ENCODE measurements around the gene RAB3IL1. TPM values are rescaled to one million over a fixed set of nuclear protein-coding genes. Genes with fewer than 3 reads are reported as not detected.

The RAB3IL1 gene
- total and polyA plus RNA-seq, 9 of the 15 experiments (the other 6 are each of a cell fraction or from before 2014, with no cell fraction given): 0.15 to 42.6 (median 15.5) TPM

DNA sequence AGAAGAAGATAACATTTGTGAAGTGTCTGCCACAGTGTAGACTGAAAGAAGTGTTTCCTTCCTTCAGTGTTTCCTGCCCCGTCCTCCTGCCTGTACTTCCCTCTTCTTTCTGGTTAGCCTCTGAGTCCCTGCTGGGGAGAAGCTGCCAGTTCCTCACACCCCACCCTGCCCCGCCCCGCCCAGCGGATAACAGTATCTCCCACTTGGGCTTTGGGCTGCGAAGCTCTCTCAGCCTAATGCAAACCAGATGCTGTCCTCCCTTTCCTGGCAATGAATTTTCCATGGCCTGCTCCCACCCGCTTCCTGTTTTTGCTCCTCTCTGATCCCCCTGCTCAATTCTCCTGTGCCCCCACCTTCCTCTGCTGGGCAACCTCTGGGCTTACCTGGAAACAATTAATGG lies 5.2 kb upstream of the RAB3IL1 start (continued):
- TF ChIP-seq, protein P1, sequence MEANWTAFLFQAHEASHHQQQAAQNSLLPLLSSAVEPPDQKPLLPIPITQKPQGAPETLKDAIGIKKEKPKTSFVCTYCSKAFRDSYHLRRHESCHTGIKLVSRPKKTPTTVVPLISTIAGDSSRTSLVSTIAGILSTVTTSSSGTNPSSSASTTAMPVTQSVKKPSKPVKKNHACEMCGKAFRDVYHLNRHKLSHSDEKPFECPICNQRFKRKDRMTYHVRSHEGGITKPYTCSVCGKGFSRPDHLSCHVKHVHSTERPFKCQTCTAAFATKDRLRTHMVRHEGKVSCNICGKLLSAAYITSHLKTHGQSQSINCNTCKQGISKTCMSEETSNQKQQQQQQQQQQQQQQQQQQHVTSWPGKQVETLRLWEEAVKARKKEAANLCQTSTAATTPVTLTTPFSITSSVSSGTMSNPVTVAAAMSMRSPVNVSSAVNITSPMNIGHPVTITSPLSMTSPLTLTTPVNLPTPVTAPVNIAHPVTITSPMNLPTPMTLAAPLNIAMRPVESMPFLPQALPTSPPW (CRISPR knock-in tag; IDR thresholded peaks at IDR 0.05): peak; percentile 68
- TF ChIP-seq ZNF668 (CRISPR knock-in tag; IDR thresholded peaks at IDR 0.05) (no peak), SRF (CRISPR knock-in tag; IDR thresholded peaks at IDR 0.05) (no peak), POLR3G (IDR thresholded peaks at IDR 0.05; ENCODE audit: extremely low read depth, insufficient read length, insufficient replicate concordance) (no peak), POLR3A (IDR thresholded peaks at IDR 0.05; ENCODE audit: borderline replicate concordance, extremely low read depth, insufficient read depth, insufficient read length) (no peak), ZFP36 (IDR thresholded peaks at IDR 0.05; ENCODE audit: low read depth, low read length, partially characterized antibody) (no peak), BCL6 (CRISPR knock-in tag; IDR thresholded peaks at IDR 0.05) (no peak), KLF10 (CRISPR knock-in tag; IDR thresholded peaks at IDR 0.05) (no peak), RFX1 (IDR thresholded peaks at IDR 0.05) (no peak), SP2 (IDR thresholded peaks at IDR 0.05; ENCODE audit: extremely low read depth, low read depth, low read length, poor library complexity, severe bottlenecking) (no peak), ZKSCAN3 (CRISPR knock-in tag; IDR thresholded peaks at IDR 0.05) (no peak), ZNF239 (CRISPR knock-in tag; IDR thresholded peaks at IDR 0.05) (no peak), ZBTB7A (IDR thresholded peaks at IDR 0.05; ENCODE audit: borderline replicate concordance, control insufficient read depth, low read depth, low read length) (peak; percentile 54; the same call in 1 of the 2 replicates), TCF3 (CRISPR knock-in tag; IDR thresholded peaks at IDR 0.05) (peak; percentile 14; the same call in 1 of the 2 replicates), U2AF2 (optimal IDR thresholded peaks at IDR 0.05; ENCODE audit: low read depth, low read length) (no peak), LEF1 (IDR thresholded peaks at IDR 0.05) (no peak), RCOR1 (IDR thresholded peaks at IDR 0.05; ENCODE audit: borderline replicate concordance in 1 of 2, low read depth in 2 of 2, low read length in 2 of 2) (peak in 1 of 2 experiments; percentile 32; a peak in 2 of 4 replicates), CTBP1 (IDR thresholded peaks at IDR 0.05; ENCODE audit: borderline replicate concordance) (peak; percentile 40; the same call in 1 of the 2 replicates), MCM2 (IDR thresholded peaks at IDR 0.05; ENCODE audit: low read depth) (no peak), CBFA2T3 (IDR thresholded peaks at IDR 0.05) (peak; percentile 31; the same call in 1 of the 2 replicates)
- TF ChIP-seq, protein P2, sequence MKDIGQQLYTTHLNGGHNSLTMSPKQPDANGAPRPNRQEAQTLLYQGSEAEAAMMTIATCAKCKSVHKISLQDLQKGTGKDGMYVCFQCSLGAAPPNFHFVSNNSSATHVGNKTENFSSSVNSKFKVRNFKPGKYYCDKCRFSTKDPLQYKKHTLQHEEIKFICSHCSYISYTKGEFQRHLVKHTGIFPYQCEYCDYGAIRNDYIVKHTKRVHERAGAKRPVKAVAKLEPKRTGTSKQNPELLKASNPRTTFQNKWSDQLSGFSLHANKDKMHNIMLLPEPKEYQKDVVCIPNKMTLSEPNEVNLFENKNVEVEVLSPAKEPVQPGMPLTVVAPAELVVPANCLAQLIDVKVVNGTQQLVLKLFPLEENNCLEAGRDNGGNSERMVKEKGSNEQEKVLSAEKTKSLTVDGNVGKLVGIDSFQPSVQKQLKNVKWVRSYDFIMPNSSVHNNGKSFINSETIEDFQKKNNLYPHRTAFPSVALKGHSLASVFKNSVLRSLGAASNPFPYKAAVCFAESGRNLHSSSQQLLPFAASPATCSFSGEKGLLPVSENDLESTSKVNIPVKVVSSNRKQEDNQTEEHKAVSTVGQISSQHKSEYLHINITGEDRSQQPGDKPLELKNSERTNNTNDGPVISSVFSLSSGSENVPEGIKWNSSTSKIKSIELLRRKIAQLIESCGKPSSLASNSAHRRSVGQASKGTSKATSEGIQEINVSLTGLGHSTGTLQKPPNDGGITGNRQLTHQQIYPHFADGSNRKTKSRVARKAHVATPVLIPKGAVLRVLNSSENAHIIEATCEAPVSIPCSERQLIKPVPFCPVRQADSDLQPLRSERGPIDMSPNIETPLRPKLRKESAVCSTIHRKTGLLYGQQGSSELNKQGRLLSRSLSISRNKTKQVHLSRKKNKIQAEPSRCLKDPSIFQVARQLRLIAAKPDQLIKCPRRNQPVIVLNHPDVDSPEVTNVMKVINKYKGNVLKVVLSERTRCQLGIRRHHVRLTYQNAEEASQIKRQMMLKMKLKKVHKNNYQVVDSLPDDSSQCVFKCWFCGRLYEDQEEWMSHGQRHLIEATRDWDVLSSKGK (CRISPR knock-in tag; IDR thresholded peaks at IDR 0.05): no peak
- TF ChIP-seq, protein P3, sequence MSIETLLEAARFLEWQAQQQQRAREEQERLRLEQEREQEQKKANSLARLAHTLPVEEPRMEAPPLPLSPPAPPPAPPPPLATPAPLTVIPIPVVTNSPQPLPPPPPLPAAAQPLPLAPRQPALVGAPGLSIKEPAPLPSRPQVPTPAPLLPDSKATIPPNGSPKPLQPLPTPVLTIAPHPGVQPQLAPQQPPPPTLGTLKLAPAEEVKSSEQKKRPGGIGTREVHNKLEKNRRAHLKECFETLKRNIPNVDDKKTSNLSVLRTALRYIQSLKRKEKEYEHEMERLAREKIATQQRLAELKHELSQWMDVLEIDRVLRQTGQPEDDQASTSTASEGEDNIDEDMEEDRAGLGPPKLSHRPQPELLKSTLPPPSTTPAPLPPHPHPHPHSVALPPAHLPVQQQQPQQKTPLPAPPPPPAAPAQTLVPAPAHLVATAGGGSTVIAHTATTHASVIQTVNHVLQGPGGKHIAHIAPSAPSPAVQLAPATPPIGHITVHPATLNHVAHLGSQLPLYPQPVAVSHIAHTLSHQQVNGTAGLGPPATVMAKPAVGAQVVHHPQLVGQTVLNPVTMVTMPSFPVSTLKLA (conservative IDR thresholded peaks at IDR 0.05): no peak
- TF ChIP-seq, protein P4, sequence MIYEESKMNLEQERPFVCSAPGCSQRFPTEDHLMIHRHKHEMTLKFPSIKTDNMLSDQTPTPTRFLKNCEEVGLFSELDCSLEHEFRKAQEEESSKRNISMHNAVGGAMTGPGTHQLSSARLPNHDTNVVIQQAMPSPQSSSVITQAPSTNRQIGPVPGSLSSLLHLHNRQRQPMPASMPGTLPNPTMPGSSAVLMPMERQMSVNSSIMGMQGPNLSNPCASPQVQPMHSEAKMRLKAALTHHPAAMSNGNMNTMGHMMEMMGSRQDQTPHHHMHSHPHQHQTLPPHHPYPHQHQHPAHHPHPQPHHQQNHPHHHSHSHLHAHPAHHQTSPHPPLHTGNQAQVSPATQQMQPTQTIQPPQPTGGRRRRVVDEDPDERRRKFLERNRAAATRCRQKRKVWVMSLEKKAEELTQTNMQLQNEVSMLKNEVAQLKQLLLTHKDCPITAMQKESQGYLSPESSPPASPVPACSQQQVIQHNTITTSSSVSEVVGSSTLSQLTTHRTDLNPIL (CRISPR knock-in tag; IDR thresholded peaks at IDR 0.05): no peak

Data from K562 (cell line).